Measurements from ENCODE around the gene TM7SF2. TPM values are rescaled to one million over a fixed set of nuclear protein-coding genes. Genes with fewer than 3 reads are reported as not detected.

TM7SF2 gene
- polyA plus RNA-seq, 1 experiment, result 10.3 TPM

GRCh38 chr11:65066805-65067291 lies 44.8 kb upstream of the TM7SF2 start:
- H3K9me3 ChIP-seq (ENCODE audit: control insufficient read depth, insufficient read depth, low read length), result no peaks in the 10 kb centered on the region; the same call in 1 of the 2 replicates
- H3K27ac ChIP-seq (ENCODE audit: low read depth, low read length), result no peak overlapping the region
- CTCF ChIA-PET, result no interaction called here
- POLR2A ChIA-PET, result no interaction called here
- no peaks in the 10 kb centered on the region for H3K27me3 ChIP-seq (ENCODE audit: control insufficient read depth, insufficient read depth, low read length)
- no peak for TF ChIP-seq CTCF (IDR thresholded peaks at IDR 0.05; ENCODE audit: low read depth, low read length)
- H3K4me3 ChIP-seq (ENCODE audit: low read depth, low read length), result no peak overlapping the region
- DNase-seq (ENCODE audit: low read depth, low spot score), result no peak

GRCh38 chr11:65067446-65067845 lies 44.2 kb upstream of the TM7SF2 start:
- Histone ChIP-seq H3K4me3 (ENCODE audit: low read depth, low read length) (no peak overlapping the region), H3K9me3 (ENCODE audit: control insufficient read depth, insufficient read depth, low read length) (no peaks in the 10 kb centered on the region; the same call in 1 of the 2 replicates), H3K27me3 (ENCODE audit: control insufficient read depth, insufficient read depth, low read length) (no peaks in the 10 kb centered on the region), H3K27ac (ENCODE audit: low read depth, low read length) (no peak overlapping the region)
- POLR2A ChIA-PET, result no interaction called here
- DNase-seq (ENCODE audit: low read depth, low spot score), result no peak
- no peak for TF ChIP-seq CTCF (IDR thresholded peaks at IDR 0.05; ENCODE audit: low read depth, low read length)
- CTCF ChIA-PET, result no interaction called here

- ChIA-PET CTCF (no interaction called here), POLR2A (no interaction called here)
- H3K9me3 ChIP-seq (ENCODE audit: control insufficient read depth, insufficient read depth, low read length), result no peaks in the 10 kb centered on the region; the same call in 1 of the 2 replicates
- no peak overlapping the region for H3K4me3 ChIP-seq (ENCODE audit: low read depth, low read length)
- H3K27me3 ChIP-seq (ENCODE audit: control insufficient read depth, insufficient read depth, low read length), result no peaks in the 10 kb centered on the region
- no peak for TF ChIP-seq CTCF (IDR thresholded peaks at IDR 0.05; ENCODE audit: low read depth, low read length)
- no peak overlapping the region for H3K27ac ChIP-seq (ENCODE audit: low read depth, low read length)
- DNase-seq (ENCODE audit: low read depth, low spot score), result no peak
These were observed 42.5 kb upstream of the TM7SF2 start for GRCh38 chr11:65069217-65069616.

GRCh38 chr11:65071907-65072630 lies 39.6 kb upstream of the TM7SF2 start:
- no peak overlapping the region for H3K27ac ChIP-seq (ENCODE audit: low read depth, low read length)
- CTCF ChIA-PET, result no interaction called here
- no peaks in the 10 kb centered on the region for H3K9me3 ChIP-seq (ENCODE audit: control insufficient read depth, insufficient read depth, low read length)
- H3K4me3 ChIP-seq (ENCODE audit: low read depth, low read length), result no peak overlapping the region
- no peak for TF ChIP-seq CTCF (IDR thresholded peaks at IDR 0.05; ENCODE audit: low read depth, low read length)
- no peak for DNase-seq (ENCODE audit: low read depth, low spot score)
- H3K27me3 ChIP-seq (ENCODE audit: control insufficient read depth, insufficient read depth, low read length), result no peaks in the 10 kb centered on the region
- POLR2A ChIA-PET, result no interaction called here

- no peak for TF ChIP-seq CTCF (IDR thresholded peaks at IDR 0.05; ENCODE audit: low read depth, low read length)
- Histone ChIP-seq H3K27me3 (ENCODE audit: control insufficient read depth, insufficient read depth, low read length) (no peaks in the 10 kb centered on the region), H3K4me3 (ENCODE audit: low read depth, low read length) (no peak overlapping the region), H3K9me3 (ENCODE audit: control insufficient read depth, insufficient read depth, low read length) (no peaks in the 10 kb centered on the region), H3K27ac (ENCODE audit: low read depth, low read length) (no peak overlapping the region)
- ChIA-PET POLR2A (no interaction called here), CTCF (interaction anchor here (0.7 kb wide), 1 partner anchor 384 kb away, joined by 6 read pairs; no protein-coding TSS in a partner anchor)
- no peak for DNase-seq (ENCODE audit: low read depth, low spot score)
These were observed 39.1 kb upstream of the TM7SF2 start for GRCh38 chr11:65072631-65072966.

Measured in AG04450 (cell line).